Heart right ventricle (tissue), 16 donors: Measurements from ENCODE around the gene WDR19. TPM values are rescaled to one million over a fixed set of nuclear protein-coding genes. Genes with fewer than 3 reads are reported as not detected.

Experiments used
- ATAC-seq, 8 donors: fragments of 200-7000 bp; cut with Tn5 transposase; one replicate each; pipeline ENCODE4 v1.9.1; 2020; ENCODE audit warnings: mild to moderate bottlenecking in 8 of 8, moderate library complexity in 8 of 8, moderate number of reproducible peaks in 1 of 8
- DNase-seq, 2 donors: peaks; one replicate each; pipeline ENCODE4 v3.0.0-alpha.2; 2020
- H3K27ac ChIP-seq, 10 donors: fragments of 200-600 bp; sonication (generic) in 2 of 10; one replicate each; pipeline versions ENCODE4 v1.5.0 to v1.8.0; 2020 to 2022; ENCODE audit warnings: mild to moderate bottlenecking in 3 of 10
- H3K27me3 ChIP-seq, 7 donors: fragments of 200-600 bp; one replicate each; pipeline ENCODE4 v1.8.0; 2021 to 2022; ENCODE audit warnings: mild to moderate bottlenecking in 2 of 7
- H3K36me3 ChIP-seq, 9 donors: fragments of 200-600 bp; sonication (generic) in 1 of 9; one replicate each; pipeline versions ENCODE4 v1.5.0 to v1.8.0; 2020 to 2022; ENCODE audit warnings: mild to moderate bottlenecking in 2 of 9
- H3K4me1 ChIP-seq, 9 donors: fragments of 200-600 bp; sonication (generic) in 1 of 9; one replicate each; pipeline versions ENCODE4 v1.5.0 to v1.8.0; 2020 to 2022; ENCODE audit warnings: mild to moderate bottlenecking in 4 of 9
- H3K4me3 ChIP-seq, 10 donors: fragments of 200-600 bp; sonication (generic) in 2 of 10; one replicate each; pipeline versions ENCODE4 v1.5.0 to v1.8.0; 2020 to 2022; ENCODE audit warnings: mild to moderate bottlenecking in 7 of 10, moderate library complexity in 2 of 10
- H3K9me3 ChIP-seq, 11 donors: fragments of 200-600 bp in 10 of 11; sonication (generic) in 2 of 11; one replicate each; pipeline versions ENCODE4 v1.5.0 to v1.8.0; 2013 to 2022; ENCODE audit warnings: mild to moderate bottlenecking in 2 of 11, control low read depth in 1 of 11, moderate library complexity in 1 of 11
- CTCF ChIP-seq, 9 donors: fragments of 200-600 bp; sonication (generic) in 2 of 9; IDR thresholded peaks; one replicate each; pipeline versions ENCODE4 v1.5.0 to v1.8.0; 2021 to 2022; ENCODE audit warnings: antibody characterized with exemption in 9 of 9, mild to moderate bottlenecking in 5 of 9, moderate library complexity in 1 of 9
- WGBS, 2 donors: extraction: QIAGEN DNeasy Blood & Tissue Kit; methylation state at CpG; one replicate each; pipeline ENCODE4 v1.1.7; 2013; ENCODE audit warnings: inconsistent platforms in 1 of 2; 5-methylcytosine and 5-hydroxymethylcytosine counted together
- intact Hi-C, 10 donors: fragments of 100-400 bp; cut with DNase I; formaldehyde crosslinking; loops; one replicate each; pipeline versions ENCODE4 v1.11.1 to v1.14.2; 2022
- polyA plus RNA-seq, 2 donors: library from polyadenylated mRNA; stranded (reverse); fragments of 200-250 nt; gene quantifications; one replicate each; pipeline ENCODE4 v1.2.3, GENCODE V29; 2013
- total RNA-seq, 10 donors: library from RNA; stranded (reverse); fragmentation: NEBNext Ultra II Directional in 3 of 10; extraction: Animal tissue kit (Norgen Biotek cat#: 25700) in 3 of 10; gene quantifications; one replicate each; pipeline versions ENCODE4 v1.2.1 to v1.2.4, GENCODE V29; 2021 to 2023
- donor health status: Arrhythmogenic right ventricular cardiomyopathy.
- donor health status: ischemic (EF 13 %, LVEDD 7.1; RV severe dilation, severe dysfunction).
- donor health status: healthy with polysubstance abuse.
- donor health status: DM: no; HTN: yes; CAD: no.
- donor health status: DM: no; HTN: no; CAD: no.
- donor health status: ischemic (EF 25% LVEDD 6.9; RV normal size, moderate dysfunction).
- donor health status: ischemic (EF 25% LVEDD 5.7; RV mildly dilated, moderate dysfunction).
- donor health status: healthy.
- donor health status: DM: yes; HTN: yes; CAD: no.
- donor health status: Ischemic cardiomyopathy.
- donor health status: ischemic (EF 35%, LVEDD 5.7; RV mildly dilated, moderate dysfunction).
- donor health status: nonischemic (EF 11% LVEDD 7.7; RV severe dilation, severe dysfunction).
- donor health status: DM: yes; HTN: yes; CAD: no.
- donor health status: PGD.
- donor health status: ischemic (EF 29% LVEDD 5.4; RV normal size, mild dysfunction).
- donor health status: nonischemic (EF 23%, LVEDD 6.1; RV moderate dilation, normal function).

The WDR19 gene
- total and polyA plus RNA-seq, 12 donors, result 4.1 to 25.8 (median 7.3) TPM

GRCh38 chr4:39233783-39234182 is 51.5 kb downstream of the WDR19 start:
- peaks cover 0 to 86% (median 8%) of the 10 kb centered on the region in 9 donors for H3K36me3 ChIP-seq
- DNase-seq, result no peak
- no peak for TF ChIP-seq CTCF (IDR thresholded peaks at IDR 0.05)
- no peak for ATAC-seq
- H3K4me3 ChIP-seq, result no peak overlapping the region
- H3K27ac ChIP-seq, result no peak overlapping the region
- intact Hi-C loops, result no loop called here
- H3K4me1 ChIP-seq, result no peaks in the 10 kb centered on the region
- 95 to 97% methylated on average over 1 of the region's 1 CpG for WGBS, 2 donors
- H3K9me3 ChIP-seq, result no peaks in the 10 kb centered on the region
- H3K27me3 ChIP-seq, result no peaks in the 10 kb centered on the region

- no peak for TF ChIP-seq CTCF (IDR thresholded peaks at IDR 0.05)
- no peak overlapping the region for H3K27ac ChIP-seq
- H3K27me3 ChIP-seq, result no peaks in the 10 kb centered on the region
- no peak for ATAC-seq
- peaks cover 0 to 84% (median 8%) of the 10 kb centered on the region in 9 donors for H3K36me3 ChIP-seq
- WGBS, 2 donors, result 93 to 94% methylated on average over 2 of the region's 2 CpGs
- DNase-seq, result no peak
- no peak overlapping the region for H3K4me3 ChIP-seq
- H3K9me3 ChIP-seq, result no peaks in the 10 kb centered on the region
- intact Hi-C loops, result no loop called here
- no peaks in the 10 kb centered on the region for H3K4me1 ChIP-seq
Measured at GRCh38 chr4:39235021-39235420, 52.7 kb downstream of the WDR19 start.

DNA sequence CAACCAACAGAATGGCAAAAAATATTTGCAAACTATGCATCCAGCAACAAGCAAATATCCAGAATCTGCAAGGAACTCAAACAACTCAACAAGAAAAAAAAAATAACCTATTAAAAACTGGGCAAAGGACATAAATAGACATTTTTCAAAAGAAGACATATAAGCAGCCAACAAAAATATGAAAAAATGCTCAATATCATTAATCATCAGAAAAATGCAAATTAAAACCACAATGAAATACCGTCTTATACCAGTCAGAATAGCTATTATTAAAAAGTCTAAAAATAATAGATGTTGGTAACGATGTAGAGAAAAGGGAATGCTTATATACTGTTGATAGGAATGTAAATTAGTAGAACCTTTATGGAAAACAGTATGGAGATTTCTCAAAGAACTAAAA is 53.4 kb downstream of the WDR19 start:
- no peak for ATAC-seq

DNA sequence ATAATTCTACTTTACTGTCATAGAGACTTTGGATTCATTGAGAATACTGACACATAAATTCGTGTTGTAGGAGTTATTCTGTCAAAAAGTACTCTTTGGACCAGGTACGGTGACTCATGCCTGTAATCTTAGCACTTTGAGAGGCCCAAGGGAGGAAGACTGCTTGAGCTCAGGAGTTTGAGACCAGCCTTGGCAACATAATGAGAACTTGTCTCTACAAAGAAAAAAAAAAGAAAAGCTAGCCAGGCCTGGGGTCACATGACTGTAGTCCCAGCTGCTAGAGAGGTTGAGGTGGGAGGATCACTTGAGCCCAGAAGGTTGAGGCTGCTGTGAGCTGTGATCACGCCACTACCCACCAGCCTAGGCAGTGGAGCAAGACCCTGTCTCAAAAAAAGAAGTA is 54.9 kb downstream of the WDR19 start:
- H3K36me3 ChIP-seq, result peaks cover 0 to 77% (median 8%) of the 10 kb centered on the region in 9 donors

More for the DNA sequence above, 53.4 kb downstream of the WDR19 start:
- H3K27me3 ChIP-seq, result no peaks in the 10 kb centered on the region
- peaks cover 0 to 84% (median 8%) of the 10 kb centered on the region in 9 donors for H3K36me3 ChIP-seq
- H3K27ac ChIP-seq, result no peak overlapping the region
- no peaks in the 10 kb centered on the region for H3K4me1 ChIP-seq
- WGBS, 2 donors, result 95 to 98% methylated on average over 2 of the region's 2 CpGs
- no peak for TF ChIP-seq CTCF (IDR thresholded peaks at IDR 0.05)
- no peak overlapping the region for H3K4me3 ChIP-seq
- DNase-seq, result no peak
- H3K9me3 ChIP-seq, result no peaks in the 10 kb centered on the region
- intact Hi-C loops, result no loop called here

More for the DNA sequence above, 54.9 kb downstream of the WDR19 start:
- WGBS, 2 donors, result 81 to 85% methylated on average over 3 of the region's 3 CpGs
- Histone ChIP-seq H3K4me1 (no peaks in the 10 kb centered on the region), H3K4me3 (no peak overlapping the region), H3K27ac (no peak overlapping the region), H3K9me3 (no peaks in the 10 kb centered on the region), H3K27me3 (no peaks in the 10 kb centered on the region)
- intact Hi-C loops, result no loop called here
- TF ChIP-seq CTCF (IDR thresholded peaks at IDR 0.05), result no peak
- DNase-seq, result no peak
- no peak for ATAC-seq
